GM21717 (cell line): ENCODE results near the gene RUBCNL.
"Not testable (repeated sequence)": the region's sequence is repeated elsewhere in the genome, so short reads cannot be mapped to it uniquely, and the experiment has no call there.

Experiments used
- ATAC-seq: cut with Tn5 transposase; IDR thresholded peaks from one replicate; pipeline ENCODE4 v1.9.1; 2021; ENCODE audit warnings: mild to moderate bottlenecking, moderate library complexity; ENCODE audit not compliant: unreplicated experiment

The RUBCNL gene, protein sequence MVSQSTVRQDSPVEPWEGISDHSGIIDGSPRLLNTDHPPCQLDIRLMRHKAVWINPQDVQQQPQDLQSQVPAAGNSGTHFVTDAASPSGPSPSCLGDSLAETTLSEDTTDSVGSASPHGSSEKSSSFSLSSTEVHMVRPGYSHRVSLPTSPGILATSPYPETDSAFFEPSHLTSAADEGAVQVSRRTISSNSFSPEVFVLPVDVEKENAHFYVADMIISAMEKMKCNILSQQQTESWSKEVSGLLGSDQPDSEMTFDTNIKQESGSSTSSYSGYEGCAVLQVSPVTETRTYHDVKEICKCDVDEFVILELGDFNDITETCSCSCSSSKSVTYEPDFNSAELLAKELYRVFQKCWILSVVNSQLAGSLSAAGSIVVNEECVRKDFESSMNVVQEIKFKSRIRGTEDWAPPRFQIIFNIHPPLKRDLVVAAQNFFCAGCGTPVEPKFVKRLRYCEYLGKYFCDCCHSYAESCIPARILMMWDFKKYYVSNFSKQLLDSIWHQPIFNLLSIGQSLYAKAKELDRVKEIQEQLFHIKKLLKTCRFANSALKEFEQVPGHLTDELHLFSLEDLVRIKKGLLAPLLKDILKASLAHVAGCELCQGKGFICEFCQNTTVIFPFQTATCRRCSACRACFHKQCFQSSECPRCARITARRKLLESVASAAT

DNA sequence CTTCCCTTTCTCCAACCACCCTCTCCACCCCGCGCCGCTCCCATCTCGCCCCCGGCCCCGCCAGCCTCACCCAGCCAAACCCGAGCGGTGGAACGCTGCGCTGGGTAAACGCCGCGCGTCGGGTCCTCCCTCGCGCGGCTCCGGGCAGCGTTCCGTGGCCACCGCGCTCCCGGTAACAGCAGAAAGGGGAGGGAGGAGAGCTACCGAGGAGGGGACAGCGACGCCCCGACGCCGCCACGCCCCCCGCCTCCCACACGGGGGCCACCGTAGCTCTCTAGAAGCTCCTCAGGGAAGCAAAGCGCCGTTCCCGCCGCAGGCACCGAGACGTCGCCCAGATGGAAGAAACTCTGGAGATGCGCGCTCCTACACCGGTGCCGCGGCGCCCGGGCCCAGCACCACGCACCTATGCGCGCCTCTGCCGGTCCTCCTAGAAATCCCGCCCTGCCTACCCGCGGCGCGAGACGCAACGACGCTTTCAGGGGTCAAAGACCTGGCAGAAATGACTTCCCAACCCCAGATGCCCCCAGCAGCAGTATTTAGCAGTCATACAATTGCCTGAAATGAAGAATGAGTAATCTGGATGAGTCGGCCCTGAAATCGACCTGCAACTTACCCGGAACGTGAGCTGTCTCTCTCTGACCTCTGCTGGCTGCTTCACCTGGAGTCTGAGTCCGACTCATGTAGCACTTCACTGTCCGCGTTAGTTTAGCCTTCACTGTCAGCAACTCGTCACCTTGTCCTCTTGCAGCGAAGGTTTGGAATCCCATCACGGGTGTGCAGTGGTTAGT lies at the start of gene RUBCNL:
Gene RUBCNL, minus strand, starts transcription at position 189 of the 788 bp plus-strand sequence. CDS start 14,777 bp downstream, outside the sequence.
- peak; percentile 36 for ATAC-seq

DNA sequence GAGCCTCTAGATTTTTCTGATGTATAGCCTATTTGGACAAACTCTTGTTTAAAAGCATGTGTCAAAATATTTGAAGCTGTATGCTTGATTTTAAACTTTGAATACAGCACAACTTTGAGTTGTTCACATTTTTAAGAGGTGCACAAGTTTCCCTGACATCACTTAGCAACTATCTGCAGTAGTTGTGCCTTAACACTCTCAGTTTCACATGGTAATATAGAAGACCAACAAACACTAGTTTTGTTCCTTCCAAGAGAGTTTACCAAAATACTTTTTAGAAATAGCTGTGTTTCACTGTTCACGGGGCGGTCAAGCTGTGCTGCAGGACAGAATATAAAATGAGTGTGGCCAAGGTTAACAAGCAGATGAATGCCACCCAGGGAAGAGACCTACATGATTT lies 42.5 kb upstream of the RUBCNL start:
- not testable (repeated sequence) for ATAC-seq

DNA sequence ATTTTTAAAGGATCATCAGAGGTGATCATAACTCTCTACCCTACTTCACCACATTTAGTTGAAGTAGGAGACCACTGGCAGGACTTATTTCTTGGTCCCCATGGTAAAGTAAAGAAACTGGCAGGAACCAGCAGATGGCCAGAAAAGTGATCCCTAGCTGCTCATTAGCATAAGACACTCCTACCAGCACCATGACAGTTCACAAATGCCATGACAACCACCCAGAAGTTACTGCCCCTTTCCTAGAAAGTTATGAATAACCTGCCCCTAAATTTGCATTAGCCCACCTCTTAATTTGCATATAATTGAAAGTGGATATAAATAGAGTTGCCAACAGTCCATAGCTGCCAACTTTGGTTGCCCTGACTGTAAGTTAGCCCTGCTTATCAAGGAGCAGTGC lies 18.4 kb upstream of the RUBCNL start:
- ATAC-seq, result no peak

DNA sequence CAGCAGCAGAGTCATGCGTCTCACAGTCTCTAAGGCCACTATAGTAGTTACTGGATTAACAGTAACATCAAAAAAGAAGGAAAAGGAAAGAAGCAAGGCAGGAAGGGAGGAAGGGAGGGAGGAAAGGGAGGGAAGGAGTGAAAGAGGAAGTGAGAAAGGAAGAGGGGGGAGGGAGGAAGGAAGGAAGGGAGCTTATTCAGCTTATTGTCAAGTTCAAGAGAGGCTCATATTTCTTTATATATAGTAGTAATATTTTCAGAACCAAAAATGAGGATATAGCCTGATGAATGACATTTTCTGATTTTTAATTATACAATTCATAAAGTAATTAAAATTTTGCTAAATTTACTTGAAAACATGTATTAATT lies 17.7 kb upstream of the RUBCNL start:
- no peak for ATAC-seq

DNA sequence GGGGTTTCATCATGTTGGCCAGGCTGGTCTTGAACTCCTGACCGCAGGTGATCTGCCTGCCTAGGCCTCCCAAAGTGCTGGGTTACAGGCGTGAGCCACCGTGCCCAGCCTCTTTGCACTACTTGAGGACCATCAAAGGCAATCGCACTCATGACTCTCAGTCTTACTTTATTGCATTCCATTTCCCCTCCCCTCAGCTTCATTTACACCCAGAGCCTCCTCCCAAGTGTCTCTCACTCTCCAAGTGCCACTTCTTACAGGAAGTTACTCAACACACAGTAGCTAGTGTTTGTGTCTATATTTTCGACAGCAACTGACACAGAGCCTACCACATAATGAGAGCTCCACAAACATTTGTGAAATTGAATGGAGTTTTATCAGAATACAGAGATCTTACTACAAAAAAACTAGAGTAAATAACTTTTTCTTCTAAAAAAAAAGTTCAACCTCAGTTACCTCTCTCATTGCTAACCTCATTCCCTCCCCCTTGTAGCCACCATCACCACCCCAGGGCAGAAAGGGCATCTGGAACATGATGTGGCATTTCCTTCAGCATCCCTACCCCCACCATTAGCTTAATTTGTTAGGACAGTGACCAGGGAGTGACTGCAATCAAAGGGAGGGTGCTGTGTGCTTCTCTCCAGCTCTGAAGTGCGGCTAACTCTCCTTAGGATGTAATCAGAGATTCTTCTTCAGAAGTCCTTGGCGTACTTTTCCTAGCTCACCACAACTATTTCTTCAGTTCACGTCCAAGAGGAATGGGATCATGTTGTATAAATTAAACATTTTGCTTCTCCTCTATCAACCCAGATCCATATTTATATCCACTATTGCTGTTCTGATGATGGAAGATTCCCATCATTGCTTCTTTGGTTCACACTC lies 17.0 kb upstream of the RUBCNL start:
- ATAC-seq, result no peak

DNA sequence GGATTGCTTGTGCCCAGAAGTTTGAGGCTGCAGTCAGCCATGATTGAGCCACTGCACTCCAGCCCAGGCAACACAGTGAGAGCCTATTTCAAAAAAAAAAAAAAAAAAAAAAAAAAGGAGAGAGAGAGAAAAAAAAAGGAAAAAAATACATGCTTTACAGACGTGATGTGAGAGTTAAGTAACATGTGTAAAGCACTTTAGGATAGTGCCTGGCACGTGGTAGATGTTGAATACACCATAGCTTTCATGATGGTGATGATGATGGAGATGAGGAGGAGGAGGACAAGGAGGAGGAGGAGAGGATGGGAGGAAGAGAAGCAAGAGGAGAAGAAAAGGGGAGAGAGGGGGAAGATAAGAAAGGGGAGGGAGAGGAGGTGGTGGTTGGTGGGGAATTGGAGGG lies 15.1 kb upstream of the RUBCNL start:
- ATAC-seq, result no peak

DNA sequence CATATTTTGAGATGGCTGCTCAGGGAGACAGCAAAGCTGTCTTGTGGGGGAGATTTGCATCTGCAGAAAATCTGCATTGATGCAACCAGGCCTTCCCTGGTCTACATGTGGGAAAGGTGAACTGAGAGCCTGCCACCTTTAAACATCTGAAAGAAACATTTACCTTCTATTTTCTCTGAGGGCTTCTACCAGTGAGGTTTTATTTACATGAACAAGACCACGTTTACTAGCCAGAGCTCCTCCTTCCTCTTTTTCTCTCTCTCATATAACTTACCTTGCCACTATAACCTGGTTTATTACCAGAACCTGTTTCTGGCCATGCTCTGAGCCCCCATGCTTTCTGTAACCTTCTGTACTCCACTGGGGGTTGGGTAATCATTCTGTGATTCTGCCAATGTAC lies 14.4 kb upstream of the RUBCNL start:
- peak; percentile 47 for ATAC-seq

DNA sequence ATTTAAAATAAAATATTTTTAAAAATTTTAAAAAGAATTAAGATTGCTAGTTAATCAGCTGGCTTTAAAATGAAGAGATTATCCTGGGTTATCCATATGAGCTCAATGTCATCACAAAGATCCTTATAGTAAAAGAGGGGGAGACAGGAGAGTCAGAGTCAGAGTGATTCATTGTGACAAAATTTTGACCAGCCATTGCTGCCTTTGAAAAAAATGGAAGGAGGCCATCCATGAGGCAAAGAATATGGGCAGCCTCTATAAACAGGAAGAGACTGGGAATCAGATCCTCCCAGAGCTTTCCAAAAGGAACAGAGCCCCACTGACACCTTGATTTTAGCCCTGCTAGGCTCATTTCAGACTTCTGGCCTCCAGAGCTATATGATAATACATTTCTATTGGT lies 9.3 kb upstream of the RUBCNL start:
- ATAC-seq, result no peak

DNA sequence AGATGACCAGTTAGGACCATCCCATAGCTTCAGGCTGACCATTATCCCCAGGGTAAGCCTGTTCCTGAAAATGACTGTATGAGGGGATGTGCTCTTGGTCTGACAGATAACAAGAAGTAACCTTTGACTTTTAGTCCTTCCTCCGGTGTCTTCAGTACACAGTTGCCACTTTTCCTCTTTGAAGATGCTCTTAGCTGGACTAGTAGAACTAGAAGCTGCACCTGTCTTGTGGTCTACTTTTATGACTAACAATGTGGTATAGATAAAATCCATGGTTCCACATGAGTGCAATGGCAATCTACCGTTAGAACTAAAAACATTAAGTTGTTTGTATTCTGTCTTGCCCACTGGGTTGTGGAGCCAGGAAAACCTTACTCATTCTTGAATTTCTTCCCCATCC lies 5.9 kb upstream of the RUBCNL start:
- no peak for ATAC-seq

DNA sequence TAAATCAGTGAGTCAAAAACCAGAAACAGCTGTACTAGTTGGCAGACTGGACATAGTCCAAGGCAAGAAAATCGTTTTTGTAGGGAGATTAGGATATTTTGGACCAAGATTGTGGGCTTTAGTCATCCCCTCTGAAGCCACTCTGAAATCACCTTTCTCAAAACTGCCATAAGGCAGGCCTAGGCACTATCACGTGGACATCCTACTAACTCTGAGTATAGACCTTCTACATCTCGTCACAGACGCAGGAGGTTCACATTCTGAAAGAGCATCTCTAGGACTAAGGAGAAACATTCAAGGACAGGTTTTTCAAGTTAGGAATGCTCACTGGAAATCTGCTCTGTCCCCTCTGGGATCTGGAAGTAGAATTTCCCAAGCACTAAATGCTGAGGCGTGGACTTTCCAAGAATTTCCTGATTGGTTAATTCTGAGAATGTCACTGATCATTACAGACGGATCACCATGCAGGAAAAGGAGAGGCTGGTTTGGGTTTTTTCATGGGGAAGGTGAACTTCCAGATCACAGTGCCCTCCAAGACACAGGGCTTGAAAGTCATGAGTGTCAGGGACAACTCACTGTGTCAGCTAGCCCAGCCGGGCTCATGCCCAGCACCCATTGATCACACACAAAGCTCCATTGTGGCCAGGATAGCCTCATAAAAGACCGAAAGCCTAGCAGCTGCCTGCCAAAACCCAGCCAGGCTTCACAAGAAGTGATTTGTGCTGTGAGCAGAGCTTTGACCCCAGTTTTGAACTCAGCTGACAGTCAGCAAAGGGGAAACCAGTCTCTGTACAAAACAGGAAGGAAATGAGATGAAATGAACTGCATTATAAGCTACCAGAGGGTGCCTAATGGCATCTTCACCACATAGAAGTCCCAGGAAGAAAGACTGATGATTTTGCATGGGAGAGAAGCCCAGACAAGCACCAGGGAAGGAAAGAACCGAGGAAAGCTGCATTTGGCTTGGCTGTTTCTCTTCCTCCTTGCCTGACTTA lies 2.7 kb upstream of the RUBCNL start:
- ATAC-seq, result peak; percentile 24

DNA sequence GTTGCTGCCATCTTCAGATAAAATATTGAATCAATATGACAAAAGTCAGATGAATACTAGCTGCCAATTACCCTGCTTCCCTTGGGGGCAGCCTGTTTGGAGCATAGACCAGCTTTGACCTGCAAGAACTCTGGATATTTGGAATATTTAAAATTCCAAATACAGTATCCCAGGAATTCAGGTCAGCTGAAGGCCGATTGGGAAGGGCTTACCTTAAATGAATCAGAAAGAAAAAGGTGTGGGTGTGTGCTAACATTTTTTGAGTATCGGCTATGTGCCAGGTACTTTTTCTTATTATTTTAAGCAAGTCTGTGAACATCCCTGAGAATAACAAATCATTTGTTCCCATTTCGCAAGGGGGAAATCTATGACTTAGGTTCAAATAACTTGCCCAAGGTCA lies 1.8 kb upstream of the RUBCNL start:
- ATAC-seq, result no peak

DNA sequence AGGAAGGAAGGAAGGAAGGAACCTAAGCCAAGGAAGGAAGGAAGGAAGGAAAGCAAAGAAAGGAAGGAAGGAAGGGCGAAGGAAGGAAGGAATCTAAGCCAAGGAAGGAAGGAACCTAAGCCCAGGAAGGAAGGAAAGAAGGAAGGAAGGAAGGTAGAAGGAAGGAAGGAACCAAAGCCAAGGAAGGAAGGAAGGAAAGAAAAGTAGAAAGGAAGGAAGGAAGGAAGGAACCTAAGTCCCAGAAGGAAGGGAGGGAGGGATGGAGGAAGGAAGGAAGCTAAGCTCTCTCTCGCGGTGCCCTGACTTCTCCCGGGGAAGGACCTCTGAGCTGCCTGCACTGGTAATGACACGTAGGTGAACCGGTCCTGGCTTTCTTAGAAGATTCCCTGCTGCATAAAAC lies 1.3 kb upstream of the RUBCNL start:
- no peak for ATAC-seq

DNA sequence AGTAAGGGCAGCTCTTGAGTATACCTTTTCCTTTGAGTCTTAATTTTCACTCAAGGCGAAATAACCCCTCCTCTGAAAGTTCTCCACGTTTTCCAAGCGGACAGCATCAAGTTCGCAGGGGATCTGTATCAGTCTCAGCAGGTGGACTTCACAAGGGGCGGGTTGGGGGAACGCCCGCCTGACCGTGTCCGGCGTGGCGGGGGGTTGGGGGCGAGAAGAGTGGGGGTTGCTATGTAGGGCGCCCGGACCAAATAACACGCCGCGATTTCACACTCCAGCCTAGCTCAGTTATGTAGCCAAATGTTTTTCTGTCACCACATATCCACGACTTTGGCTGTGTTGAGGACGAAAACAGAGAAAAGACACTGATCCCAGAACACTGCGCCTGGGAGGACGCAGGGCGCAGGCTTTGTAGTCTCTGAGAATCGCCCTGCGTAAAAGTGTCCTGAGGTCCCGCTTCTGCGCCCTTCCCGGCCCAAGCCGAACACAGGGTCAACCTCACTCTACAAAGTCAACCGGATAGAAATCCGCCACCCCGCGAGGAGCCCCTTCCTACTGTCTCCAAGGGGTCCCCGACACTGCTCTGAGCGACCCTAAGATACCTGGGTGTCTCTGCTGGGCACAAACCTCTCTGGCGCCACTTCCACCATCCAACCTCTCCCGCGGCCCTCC lies 524 bp downstream of the RUBCNL start:
- ATAC-seq, result no peak

DNA sequence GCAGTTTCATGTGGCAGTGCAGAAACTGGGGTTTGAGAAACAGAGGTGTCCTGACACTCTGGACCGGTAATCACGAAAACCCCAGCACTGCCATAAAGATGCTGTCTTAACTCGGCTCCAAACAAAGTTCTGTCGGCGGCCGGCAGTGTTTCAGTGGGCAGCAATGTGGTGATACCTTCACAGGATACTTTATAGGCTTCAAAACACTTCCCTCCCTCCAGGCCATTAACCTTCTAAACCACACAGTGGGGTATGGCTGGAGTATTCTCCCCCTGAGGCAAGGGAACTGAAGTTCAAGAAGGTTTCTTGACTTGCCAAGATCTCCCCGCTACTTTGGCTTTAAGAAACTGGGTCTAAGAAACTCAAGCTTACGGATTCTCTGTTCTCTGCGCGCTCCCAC lies 1.1 kb downstream of the RUBCNL start:
- no peak for ATAC-seq

DNA sequence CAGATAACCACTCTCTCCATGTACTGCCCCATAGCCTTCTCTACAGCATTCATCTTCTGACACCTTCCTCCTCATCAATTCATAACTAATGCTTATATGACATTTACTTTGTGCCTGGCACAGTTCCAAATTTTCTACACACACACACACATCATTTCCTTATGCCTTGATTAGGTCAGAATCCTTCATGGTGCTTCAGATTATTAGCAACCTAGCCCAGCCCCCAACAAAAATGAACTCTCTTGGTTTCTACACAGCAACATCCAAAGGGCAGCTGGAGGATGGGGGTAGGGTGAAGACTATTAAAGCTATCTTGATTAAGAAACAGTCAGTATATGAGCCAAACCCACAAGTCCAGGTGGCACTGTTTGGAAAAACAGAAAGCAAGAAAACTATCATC lies 3.7 kb downstream of the RUBCNL start:
- ATAC-seq, result no peak

DNA sequence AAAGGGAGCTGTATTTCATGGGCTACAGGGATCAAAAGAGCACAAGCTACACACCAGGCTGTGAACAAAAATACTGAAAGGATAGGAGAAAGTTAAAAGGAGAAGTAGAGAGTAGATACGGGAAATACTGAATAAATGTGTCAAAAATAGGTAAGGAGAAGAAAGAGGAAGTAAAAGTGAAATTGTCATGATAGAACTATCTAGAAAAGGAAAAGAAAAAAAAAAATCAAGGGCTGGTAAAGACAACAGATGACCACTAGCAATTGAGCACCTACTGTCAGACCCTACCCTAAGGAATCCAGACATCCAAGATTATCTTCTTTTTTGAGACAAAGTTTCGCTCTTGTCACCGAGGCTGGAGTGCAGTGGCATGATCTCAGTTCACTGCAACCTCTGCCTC lies 4.8 kb downstream of the RUBCNL start:
- peak; percentile 34 for ATAC-seq

DNA sequence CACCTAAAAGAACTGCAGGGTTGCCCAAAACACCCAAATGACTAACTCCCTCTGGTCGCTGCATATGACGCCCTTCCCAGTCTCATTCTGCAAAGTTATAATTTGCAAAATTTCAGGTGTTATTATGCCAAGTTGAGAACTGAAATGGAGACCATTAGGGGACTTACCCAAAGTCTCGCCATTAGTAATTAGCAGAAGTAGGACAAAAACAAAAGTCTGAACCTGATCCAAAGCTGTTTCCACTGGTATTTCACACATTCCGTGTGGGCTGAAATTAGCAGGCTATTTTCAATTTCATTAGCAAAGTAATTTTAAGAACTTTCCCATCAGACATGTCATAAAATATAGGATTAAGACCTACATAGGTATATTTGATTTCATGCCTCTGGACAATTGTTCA lies 6.8 kb downstream of the RUBCNL start:
- no peak for ATAC-seq

DNA sequence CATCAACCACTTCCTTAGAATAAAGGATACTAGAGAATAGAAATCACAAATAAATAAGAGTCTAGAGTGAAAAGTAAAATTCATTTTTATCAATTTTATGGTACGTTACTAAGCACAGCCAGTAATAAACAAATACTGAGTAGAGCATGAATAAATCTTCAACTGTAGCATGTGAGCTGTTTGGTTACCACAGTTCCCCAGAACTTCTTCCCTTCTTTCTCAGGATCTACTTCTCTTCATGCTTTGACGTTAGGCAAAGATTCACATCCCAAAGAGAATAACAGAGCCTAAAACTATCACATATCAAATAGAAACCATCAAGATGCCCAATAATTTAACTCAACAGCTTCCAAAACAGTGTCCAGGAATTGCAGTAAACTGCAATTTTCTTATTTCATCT lies 7.4 kb downstream of the RUBCNL start:
- no peak for ATAC-seq

DNA sequence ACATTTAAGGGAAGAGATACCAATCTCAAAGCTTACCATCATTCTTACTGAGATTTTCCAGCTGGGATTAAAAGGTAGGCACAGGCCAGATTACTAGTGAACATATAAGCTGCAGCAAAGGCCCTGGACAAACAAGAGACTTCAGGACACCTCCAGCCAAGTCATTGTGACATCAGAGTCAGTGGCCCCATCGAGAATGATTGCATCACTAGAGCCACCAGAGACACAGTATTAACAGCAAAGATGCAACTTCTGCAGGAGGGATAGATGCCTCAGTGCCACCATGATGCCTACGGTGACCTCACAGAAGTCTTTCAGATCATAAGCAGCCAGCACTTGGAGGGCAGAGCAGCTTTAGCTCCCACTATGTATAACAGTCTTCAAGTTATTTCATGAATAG lies 8.6 kb downstream of the RUBCNL start:
- ATAC-seq, result no peak
